Measurements from ENCODE around the gene SND1.

GRCh38 chr7:127689194-127689772 lies 37.3 kb downstream of the SND1 start:
- TF ChIP-seq CTCF (conservative IDR thresholded peaks at IDR 0.05 in 1 of 2, IDR thresholded peaks at IDR 0.05 in 1 of 2; ENCODE audit: low read depth in 1 of 2, low read length in 2 of 2) (no peak), EZH2 (IDR thresholded peaks at IDR 0.05; ENCODE audit: low read length, missing control alignments) (no peak)
